Right forelimb (tissue), 1 donor: ENCODE measurements around the gene HINT1.

Source experiments
- DNase-seq: peaks from one replicate; pipeline ENCODE4 v3.0.0-alpha.2; 2018

Gene HINT1

DNA sequence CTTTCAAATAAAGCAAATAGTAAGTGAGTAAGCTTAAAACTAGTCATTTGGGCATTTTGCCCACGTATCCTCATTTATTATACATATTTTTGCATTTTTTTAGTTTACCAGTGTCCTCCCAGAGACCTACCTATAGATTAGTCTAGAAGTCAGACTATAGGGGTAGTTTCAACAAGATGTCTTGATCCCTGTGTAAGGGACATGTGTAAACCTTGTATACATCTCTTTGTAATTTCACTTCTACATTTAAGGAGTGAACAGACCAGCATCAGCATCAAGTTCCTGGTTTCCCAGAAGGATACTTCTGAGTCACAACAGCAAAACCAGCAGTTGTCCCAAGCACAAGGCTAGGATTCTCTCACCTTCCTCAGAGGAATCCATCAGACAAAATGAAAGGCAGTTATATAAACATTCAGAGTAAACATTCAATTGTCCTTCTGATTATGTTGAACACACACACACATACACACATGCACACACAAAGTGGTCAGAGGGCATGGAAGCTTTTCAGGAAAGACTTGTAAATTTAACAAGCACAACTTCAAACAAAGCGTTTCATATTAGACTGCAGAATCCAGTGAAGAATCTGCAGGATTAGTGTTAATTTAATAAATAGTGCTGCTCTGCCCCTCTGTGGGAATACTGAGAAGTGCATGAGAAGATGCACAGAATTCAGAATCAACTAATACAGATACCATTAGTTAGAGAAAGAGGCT is 55.4 kb downstream of the HINT1 start:
- no peak for DNase-seq
